BE2C (cell line): ENCODE measurements around the gene SMIM14.
"Not testable (repeated sequence)": the region's sequence is repeated elsewhere in the genome, so short reads cannot be mapped to it uniquely, and the experiment has no call there.

ENCODE experiments used
- DNase-seq: peaks from one replicate; pipeline ENCODE4 v3.0.0-alpha.2; 2020
- H3K27me3 ChIP-seq: fragments of 250-450 bp; sonication (Bioruptor Pico); 2 replicates; pipeline ENCODE4 v1.5.1; 2020; ENCODE audit warnings: mild to moderate bottlenecking
- H3K36me3 ChIP-seq: fragments of 250-450 bp; sonication (Bioruptor Pico); 2 replicates; pipeline ENCODE4 v1.5.1; 2020; ENCODE audit warnings: mild to moderate bottlenecking
- H3K4me1 ChIP-seq: fragments of 250-450 bp; sonication (Bioruptor Pico); 2 replicates; pipeline ENCODE4 v1.5.1; 2020
- H3K4me3 ChIP-seq: 2 replicates; pipeline ENCODE4 v1.5.1; 2011; ENCODE audit warnings: low read depth, low read length
- H3K9me3 ChIP-seq: fragments of 250-450 bp; sonication (Bioruptor Pico); 2 replicates; pipeline ENCODE4 v1.5.1; 2020
- TF ChIP-seq, protein P1 (sequence below): IDR thresholded peaks from 2 replicates; pipeline ENCODE4 v1.5.1; 2012; ENCODE audit warnings: mild to moderate bottlenecking, low read depth, low read length

SMIM14 gene

DNA sequence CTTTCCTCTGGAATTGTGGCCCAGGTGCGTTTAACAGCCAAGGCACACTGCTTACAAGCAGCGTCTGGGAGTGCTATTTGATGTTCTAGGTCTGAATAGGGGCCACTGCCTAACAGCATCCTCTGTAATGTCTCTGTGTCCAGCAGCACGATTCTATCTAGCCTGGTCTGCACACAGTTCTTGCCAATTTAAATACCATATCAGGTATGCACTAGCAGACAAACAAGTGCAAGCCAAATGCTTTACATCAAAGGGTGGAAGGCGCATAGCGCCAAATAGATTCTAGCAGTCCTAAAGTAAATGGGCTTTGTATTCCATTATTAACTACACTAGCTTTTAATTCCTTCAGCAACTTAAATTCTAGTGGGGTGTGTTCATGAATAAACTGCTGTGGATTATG, 95.6 kb downstream of the SMIM14 start:
- Histone ChIP-seq H3K4me3 (no peak overlapping the region), H3K4me1 (peaks cover 4% of the 10 kb centered on the region; the same call in 1 of the 2 replicates)
- DNase-seq: no peak

DNA sequence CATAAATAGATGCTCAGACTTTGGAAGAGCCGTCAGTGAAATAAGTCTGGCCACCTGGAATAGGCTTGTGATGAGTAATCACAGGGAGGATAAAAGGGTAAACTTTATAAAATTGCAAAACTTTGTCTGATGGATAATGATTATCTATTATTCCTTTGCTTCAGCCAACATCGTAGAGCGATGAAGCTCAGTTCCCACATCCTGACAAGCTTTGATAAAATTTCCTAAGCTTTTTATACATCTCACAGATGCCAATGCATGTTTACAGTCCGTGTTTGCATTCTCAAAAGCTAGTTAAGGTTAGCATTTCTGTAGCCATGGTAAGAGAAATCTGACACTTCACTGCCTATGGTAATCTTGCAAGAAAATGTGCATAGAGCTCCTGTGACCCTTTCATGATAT, 96.1 kb downstream of the SMIM14 start:
- H3K4me1 ChIP-seq: peaks cover 4% of the 10 kb centered on the region; the same call in 1 of the 2 replicates
- H3K9me3 ChIP-seq: no peaks in the 10 kb centered on the region
- H3K4me3 ChIP-seq: no peak overlapping the region
- no peak for DNase-seq
- H3K27me3 ChIP-seq: no peaks in the 10 kb centered on the region
- TF ChIP-seq, protein P1, sequence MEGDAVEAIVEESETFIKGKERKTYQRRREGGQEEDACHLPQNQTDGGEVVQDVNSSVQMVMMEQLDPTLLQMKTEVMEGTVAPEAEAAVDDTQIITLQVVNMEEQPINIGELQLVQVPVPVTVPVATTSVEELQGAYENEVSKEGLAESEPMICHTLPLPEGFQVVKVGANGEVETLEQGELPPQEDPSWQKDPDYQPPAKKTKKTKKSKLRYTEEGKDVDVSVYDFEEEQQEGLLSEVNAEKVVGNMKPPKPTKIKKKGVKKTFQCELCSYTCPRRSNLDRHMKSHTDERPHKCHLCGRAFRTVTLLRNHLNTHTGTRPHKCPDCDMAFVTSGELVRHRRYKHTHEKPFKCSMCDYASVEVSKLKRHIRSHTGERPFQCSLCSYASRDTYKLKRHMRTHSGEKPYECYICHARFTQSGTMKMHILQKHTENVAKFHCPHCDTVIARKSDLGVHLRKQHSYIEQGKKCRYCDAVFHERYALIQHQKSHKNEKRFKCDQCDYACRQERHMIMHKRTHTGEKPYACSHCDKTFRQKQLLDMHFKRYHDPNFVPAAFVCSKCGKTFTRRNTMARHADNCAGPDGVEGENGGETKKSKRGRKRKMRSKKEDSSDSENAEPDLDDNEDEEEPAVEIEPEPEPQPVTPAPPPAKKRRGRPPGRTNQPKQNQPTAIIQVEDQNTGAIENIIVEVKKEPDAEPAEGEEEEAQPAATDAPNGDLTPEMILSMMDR: no peak
- no peaks in the 10 kb centered on the region for H3K36me3 ChIP-seq

More for the DNA sequence above, 95.6 kb downstream of the SMIM14 start:
- H3K36me3 ChIP-seq: no peaks in the 10 kb centered on the region
- TF ChIP-seq, protein P1: no peak
- H3K27me3 ChIP-seq: no peaks in the 10 kb centered on the region
- H3K9me3 ChIP-seq: no peaks in the 10 kb centered on the region

DNA sequence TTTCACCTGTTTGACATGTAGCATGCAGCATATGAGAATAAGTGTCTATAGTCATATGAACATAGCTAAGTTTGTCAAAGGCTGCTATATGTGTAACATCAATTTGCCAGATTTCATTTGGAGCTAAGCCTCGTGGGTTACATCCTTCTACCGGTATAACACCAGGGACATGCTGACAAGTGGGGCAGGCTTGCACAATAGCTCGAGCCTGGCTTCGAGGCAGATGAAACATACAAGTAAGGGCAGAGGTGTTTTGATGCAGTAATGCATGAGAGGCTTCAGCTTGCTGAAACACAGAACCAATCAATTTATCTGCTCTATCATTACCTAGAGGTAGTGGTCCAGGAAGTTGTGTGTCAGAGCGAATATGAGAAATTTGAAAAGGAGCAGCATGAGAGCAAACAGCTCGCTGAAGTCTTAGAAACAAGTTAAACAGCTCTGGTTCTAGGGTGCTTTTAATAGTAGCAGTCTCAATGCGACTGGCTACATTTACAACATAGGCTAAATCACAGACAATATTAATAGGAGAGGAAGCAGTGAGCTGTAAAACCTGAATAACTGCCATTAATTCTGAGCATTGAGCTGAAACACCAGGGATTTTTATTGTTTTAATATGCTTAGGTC, 96.6 kb downstream of the SMIM14 start:
- no peak for DNase-seq
- TF ChIP-seq, protein P1: no peak
- Histone ChIP-seq H3K36me3 (no peaks in the 10 kb centered on the region), H3K4me1 (peaks cover 4% of the 10 kb centered on the region; the same call in 1 of the 2 replicates), H3K9me3 (no peaks in the 10 kb centered on the region), H3K4me3 (no peak overlapping the region), H3K27me3 (no peaks in the 10 kb centered on the region)

DNA sequence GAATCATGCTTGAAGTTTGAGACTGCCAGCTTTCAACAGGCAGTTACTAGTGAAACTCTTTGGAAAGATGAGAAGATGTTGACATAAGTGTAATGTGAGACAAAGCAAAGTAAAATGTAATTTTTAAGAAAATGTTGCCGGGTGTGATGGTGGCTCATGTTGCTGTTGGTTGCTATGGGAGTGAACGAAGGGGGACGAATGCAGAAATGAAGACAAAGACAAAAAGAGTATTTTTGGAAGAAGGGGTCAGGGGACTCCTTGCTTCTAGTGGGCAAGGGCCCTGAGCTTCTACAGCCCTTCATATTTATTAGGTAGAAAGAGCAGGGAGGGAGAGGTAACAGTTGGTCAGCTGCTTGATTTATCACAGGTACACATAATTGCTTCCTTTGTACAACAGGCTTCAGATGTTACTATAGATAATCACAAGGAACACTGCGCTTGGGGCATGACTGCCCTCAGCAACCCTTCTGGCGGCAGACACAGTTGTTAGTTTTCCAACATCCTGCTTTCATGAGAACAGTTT, 99.5 kb downstream of the SMIM14 start:
- Histone ChIP-seq H3K27me3 (no peaks in the 10 kb centered on the region), H3K36me3 (no peaks in the 10 kb centered on the region), H3K9me3 (no peaks in the 10 kb centered on the region), H3K4me3 (no peak overlapping the region), H3K4me1 (peaks cover 4% of the 10 kb centered on the region; the same call in 1 of the 2 replicates)
- TF ChIP-seq, protein P1: no peak
- DNase-seq: no peak

DNA sequence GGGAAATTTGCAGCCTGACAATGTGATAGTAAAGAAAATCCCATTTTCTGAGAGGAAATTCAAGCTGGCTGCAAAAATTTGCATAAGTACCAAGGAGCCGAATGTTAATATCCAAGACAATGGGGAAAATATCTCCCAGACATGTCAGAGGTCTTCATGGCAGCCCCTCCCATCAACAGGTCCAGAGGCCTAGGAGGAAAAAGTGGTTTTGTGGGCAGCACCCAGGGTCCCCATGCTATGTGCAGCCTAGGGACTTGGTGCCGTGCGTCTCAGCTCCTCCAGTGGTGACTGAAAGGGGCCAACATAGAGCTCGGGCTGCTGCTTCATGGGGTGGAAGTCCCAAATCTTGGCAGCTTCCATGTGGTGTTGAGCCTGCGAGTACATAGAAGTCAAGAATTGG, 105.1 kb downstream of the SMIM14 start:
- no peaks in the 10 kb centered on the region for H3K27me3 ChIP-seq
- TF ChIP-seq, protein P1: no peak
- no peak overlapping the region for H3K4me3 ChIP-seq
- H3K36me3 ChIP-seq: no peaks in the 10 kb centered on the region
- no peak for DNase-seq
- H3K9me3 ChIP-seq: no peaks in the 10 kb centered on the region
- no peaks in the 10 kb centered on the region for H3K4me1 ChIP-seq

DNA sequence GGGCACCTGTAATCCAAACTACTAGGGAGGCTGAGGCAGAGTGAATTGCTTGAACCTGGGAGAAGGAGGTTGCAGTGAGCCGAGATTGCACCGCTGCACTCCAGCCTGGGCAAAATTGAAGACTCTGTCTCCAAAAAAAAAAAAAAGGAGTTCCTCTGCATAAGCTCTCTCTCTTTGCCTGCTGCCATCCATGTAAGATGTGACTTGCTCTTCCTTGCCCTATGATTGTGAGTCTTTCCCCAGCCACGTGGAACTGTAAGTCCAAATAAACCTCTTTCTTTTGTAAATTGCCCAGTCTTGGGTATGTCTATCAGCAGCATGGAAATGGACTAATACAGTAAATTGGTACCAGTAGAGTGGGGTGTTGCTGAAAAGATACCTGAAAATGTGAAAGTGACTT, 106.4 kb downstream of the SMIM14 start:
- not testable (repeated sequence) for H3K4me1 ChIP-seq, H3K9me3 ChIP-seq, H3K36me3 ChIP-seq, DNase-seq, H3K4me3 ChIP-seq, H3K27me3 ChIP-seq
